ENCODE results near the gene OR6N1. TPM values are rescaled to one million over a fixed set of nuclear protein-coding genes. Genes with fewer than 3 reads are reported as not detected.

OR6N1 gene
- total RNA-seq, 4 donors from 2014 or later = not detected

DNA sequence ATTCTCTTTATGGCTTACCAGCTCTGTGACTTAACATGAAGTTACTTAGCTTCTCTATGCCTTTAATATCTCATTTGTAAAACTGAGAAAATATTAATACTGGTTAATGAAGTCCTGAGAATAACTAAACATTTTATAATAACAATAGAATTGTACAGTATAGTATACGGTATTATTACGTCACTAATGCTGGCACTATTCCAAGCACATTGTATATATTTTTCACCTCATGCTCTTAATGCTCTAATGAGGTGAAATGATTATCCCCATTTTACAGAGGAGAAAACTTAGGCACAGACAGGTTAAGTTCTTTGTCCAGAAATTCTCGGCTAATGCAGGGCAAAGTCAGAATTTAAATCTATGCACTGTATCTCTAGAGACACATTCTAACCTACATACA lies 52.3 kb downstream of the OR6N1 start:
- in situ Hi-C loops (cut with MboI; ENCODE audit: low pct_ligation_motif_present in 1 of 4, low pct_unique_long_range_greater_than_20kb in 1 of 4, low sequenced_read_pairs in 3 of 4) = no loop called here
- intact Hi-C loops (cut with DNase I; ENCODE audit: low total_unique reads) = no loop called here
- Histone ChIP-seq H3K4me1 (no peaks in the 10 kb centered on the region), H3K4me3 (no peak overlapping the region), H3K36me3 (no peaks in the 10 kb centered on the region), H3K9me3 (no peaks in the 10 kb centered on the region), H3K27me3 (no peaks in the 10 kb centered on the region), H3K27ac (no peak overlapping the region)
- 59 to 60% methylated on average over 3 of the region's 3 CpGs for WGBS, 2 donors (ENCODE audit: low coverage in 1 of 2)
- TF ChIP-seq, protein P1, sequence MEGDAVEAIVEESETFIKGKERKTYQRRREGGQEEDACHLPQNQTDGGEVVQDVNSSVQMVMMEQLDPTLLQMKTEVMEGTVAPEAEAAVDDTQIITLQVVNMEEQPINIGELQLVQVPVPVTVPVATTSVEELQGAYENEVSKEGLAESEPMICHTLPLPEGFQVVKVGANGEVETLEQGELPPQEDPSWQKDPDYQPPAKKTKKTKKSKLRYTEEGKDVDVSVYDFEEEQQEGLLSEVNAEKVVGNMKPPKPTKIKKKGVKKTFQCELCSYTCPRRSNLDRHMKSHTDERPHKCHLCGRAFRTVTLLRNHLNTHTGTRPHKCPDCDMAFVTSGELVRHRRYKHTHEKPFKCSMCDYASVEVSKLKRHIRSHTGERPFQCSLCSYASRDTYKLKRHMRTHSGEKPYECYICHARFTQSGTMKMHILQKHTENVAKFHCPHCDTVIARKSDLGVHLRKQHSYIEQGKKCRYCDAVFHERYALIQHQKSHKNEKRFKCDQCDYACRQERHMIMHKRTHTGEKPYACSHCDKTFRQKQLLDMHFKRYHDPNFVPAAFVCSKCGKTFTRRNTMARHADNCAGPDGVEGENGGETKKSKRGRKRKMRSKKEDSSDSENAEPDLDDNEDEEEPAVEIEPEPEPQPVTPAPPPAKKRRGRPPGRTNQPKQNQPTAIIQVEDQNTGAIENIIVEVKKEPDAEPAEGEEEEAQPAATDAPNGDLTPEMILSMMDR (IDR thresholded peaks at IDR 0.05) = no peak
- TF ChIP-seq EP300 (IDR thresholded peaks at IDR 0.05; ENCODE audit: low read depth) (no peak), POLR2AphosphoS5 (IDR thresholded peaks at IDR 0.05) (no peak), POLR2A (IDR thresholded peaks at IDR 0.05) (no peak)
- DNase-seq = no peak

DNA sequence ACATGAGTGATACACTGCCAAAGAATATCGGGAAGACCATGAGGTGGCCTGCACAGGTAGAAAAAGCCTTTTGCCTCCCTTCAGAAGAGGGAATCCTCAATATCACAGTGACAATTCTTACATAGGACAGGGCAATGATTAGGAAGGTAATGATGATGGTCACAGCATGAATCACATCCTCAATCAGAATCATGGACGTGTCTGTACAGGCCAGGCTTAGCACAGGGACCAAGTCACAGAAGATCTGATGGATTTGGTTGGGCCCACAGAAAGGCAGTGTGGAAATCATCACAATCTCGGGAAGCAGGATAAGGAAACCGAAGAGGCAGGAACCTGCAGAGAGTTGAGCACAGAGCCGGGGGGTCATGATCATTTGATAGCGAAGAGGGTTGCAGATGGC lies 54.7 kb downstream of the OR6N1 start:
- no peaks in the 10 kb centered on the region for H3K4me1 ChIP-seq
- in situ Hi-C loops (cut with MboI; ENCODE audit: low pct_ligation_motif_present in 1 of 4, low pct_unique_long_range_greater_than_20kb in 1 of 4, low sequenced_read_pairs in 3 of 4) (no loop called here), intact Hi-C loops (cut with DNase I; ENCODE audit: low total_unique reads) (no loop called here)
- 65 to 90% methylated on average over 4 to 6 of the region's 6 CpGs for WGBS, 2 donors (ENCODE audit: low coverage in 1 of 2)
- H3K27ac ChIP-seq = no peak overlapping the region
- H3K36me3 ChIP-seq = no peaks in the 10 kb centered on the region
- H3K9me3 ChIP-seq = no peaks in the 10 kb centered on the region
- TF ChIP-seq POLR2A (IDR thresholded peaks at IDR 0.05) = no peak
- TF ChIP-seq, protein P1 (IDR thresholded peaks at IDR 0.05) = no peak
- no peak for TF ChIP-seq EP300 (IDR thresholded peaks at IDR 0.05; ENCODE audit: low read depth)
- no peak for TF ChIP-seq POLR2AphosphoS5 (IDR thresholded peaks at IDR 0.05)
- DNase-seq = no peak
- H3K27me3 ChIP-seq = no peaks in the 10 kb centered on the region
- no peak overlapping the region for H3K4me3 ChIP-seq

DNA sequence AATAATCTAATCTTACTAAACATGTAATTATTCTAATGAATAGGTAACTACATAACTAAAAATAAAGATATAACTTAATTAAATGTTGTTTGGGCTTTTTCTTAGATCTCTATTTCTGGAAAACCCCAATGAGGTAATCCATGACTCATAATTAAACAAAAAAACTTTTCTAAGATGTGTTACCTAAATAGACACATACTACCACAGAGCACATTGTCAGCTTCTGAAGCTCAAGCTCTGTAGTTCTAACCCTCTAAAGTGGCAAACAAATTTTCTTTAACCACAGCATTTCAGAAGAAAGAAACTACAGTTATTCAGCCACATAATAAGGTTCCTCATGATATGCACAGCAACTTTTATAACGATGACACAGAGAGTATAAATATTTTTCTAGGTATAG lies 55.7 kb downstream of the OR6N1 start:
- TF ChIP-seq, protein P1 (IDR thresholded peaks at IDR 0.05) = no peak
- TF ChIP-seq POLR2AphosphoS5 (IDR thresholded peaks at IDR 0.05) (no peak), POLR2A (IDR thresholded peaks at IDR 0.05) (no peak), EP300 (IDR thresholded peaks at IDR 0.05; ENCODE audit: low read depth) (no peak)
- no peaks in the 10 kb centered on the region for H3K4me1 ChIP-seq
- intact Hi-C loops (cut with DNase I; ENCODE audit: low total_unique reads) = no loop called here

DNA sequence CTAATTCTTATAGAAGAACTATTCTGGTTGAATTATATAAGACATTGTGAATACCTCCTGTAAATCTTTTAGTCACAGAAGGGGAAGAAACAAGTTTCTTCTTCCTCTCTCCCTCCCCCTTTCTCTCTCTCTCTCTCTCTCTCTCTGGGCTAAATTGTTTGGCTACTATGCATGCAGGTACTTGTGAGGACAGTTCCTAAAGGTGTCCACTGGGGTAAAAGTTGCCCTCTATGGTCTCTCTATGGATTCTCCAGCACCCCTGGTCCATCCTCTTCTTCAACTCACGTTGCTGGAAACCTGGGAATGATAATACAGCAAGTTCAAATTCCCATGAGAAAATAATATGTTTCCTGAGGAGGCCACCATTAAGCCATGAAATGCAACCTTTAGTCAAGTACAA lies 57.2 kb downstream of the OR6N1 start:
- Histone ChIP-seq H3K4me3 (no peak overlapping the region), H3K27me3 (no peaks in the 10 kb centered on the region), H3K9me3 (no peaks in the 10 kb centered on the region), H3K36me3 (no peaks in the 10 kb centered on the region), H3K27ac (no peak overlapping the region), H3K4me1 (no peaks in the 10 kb centered on the region)
- DNase-seq = no peak
- 17 to 20% methylated on average over 1 of the region's 1 CpG for WGBS, 2 donors (ENCODE audit: low coverage in 1 of 2)
- no peak for TF ChIP-seq POLR2A (IDR thresholded peaks at IDR 0.05)
- TF ChIP-seq, protein P1 (IDR thresholded peaks at IDR 0.05) = no peak
- TF ChIP-seq POLR2AphosphoS5 (IDR thresholded peaks at IDR 0.05) = no peak
- TF ChIP-seq EP300 (IDR thresholded peaks at IDR 0.05; ENCODE audit: low read depth) = no peak
- in situ Hi-C loops (cut with MboI; ENCODE audit: low pct_ligation_motif_present in 1 of 4, low pct_unique_long_range_greater_than_20kb in 1 of 4, low sequenced_read_pairs in 3 of 4) (no loop called here), intact Hi-C loops (cut with DNase I; ENCODE audit: low total_unique reads) (no loop called here)

More for the DNA sequence above, 55.7 kb downstream of the OR6N1 start:
- in situ Hi-C loops (cut with MboI; ENCODE audit: low pct_ligation_motif_present in 1 of 4, low pct_unique_long_range_greater_than_20kb in 1 of 4, low sequenced_read_pairs in 3 of 4) = no loop called here
- WGBS, 2 donors (ENCODE audit: low coverage in 1 of 2) = 68 to 75% methylated on average over 1 of the region's 1 CpG
- Histone ChIP-seq H3K9me3 (no peaks in the 10 kb centered on the region), H3K4me3 (no peak overlapping the region), H3K27ac (no peak overlapping the region), H3K36me3 (no peaks in the 10 kb centered on the region), H3K27me3 (no peaks in the 10 kb centered on the region)
- DNase-seq = no peak

Small RNAs within 50 kb of the gene (small RNA-seq; reads per million reads assigned to genes)
- gene OR2AQ1P = 0 reads per million in 4 donors

Other genes starting within 250 kb of the OR6N1 start
- gene OR6Y1, start 217.8 kb downstream of the OR6N1 start, total RNA-seq = not detected
- not detected for gene OR6P1, start 201.6 kb downstream of the OR6N1 start, total RNA-seq
- gene OR10X1, start 192.3 kb downstream of the OR6N1 start, total RNA-seq = not detected
- not detected for gene OR10Z1, start 166.9 kb downstream of the OR6N1 start, total RNA-seq
- gene SPTA1, start 85.5 kb downstream of the OR6N1 start, total RNA-seq = under 1 TPM in 1 of 4 donors, not detected in 3; under 0.01 TPM
- not detected for gene OR6K2, start 71.5 kb downstream of the OR6N1 start, total RNA-seq
- not detected for gene OR6K3, start 51.5 kb downstream of the OR6N1 start, total RNA-seq
- gene OR6K6, start 17.5 kb downstream of the OR6N1 start, total RNA-seq = not detected
- gene OR6N2, start 9.0 kb upstream of the OR6N1 start, total RNA-seq = not detected
- gene MNDA, start 59.2 kb upstream of the OR6N1 start, total RNA-seq = 1 to 10 TPM in 2 of 4 donors, not detected in 2; 1.4 TPM
- 1 to 10 TPM in 2 of 4 donors, under 1 TPM in 1, not detected in 1; 0.68 to 4.4 (median 1.5) TPM for gene PYHIN1, start 159.4 kb upstream of the OR6N1 start, total RNA-seq
- gene IFI16, start 237.7 kb upstream of the OR6N1 start, total RNA-seq = 10 to 100 TPM; 11.1 to 36.5 (median 17.9) TPM

Data from transverse colon (tissue), 4 donors.